Stimulated activated CD4-positive, alpha-beta T cell treated with anti-CD3 and anti-CD28 coated beads, TNF-alpha, amount 100 ng/mL, for 24 hours (primary cell): ENCODE measurements around the gene KRTAP12-2.

ENCODE experiments used
- DNase-seq, 3 experiments: peaks; one replicate each; pipeline ENCODE4 v3.0.0-alpha.2; 2020; ENCODE audit warnings: low read depth in 3 of 3

KRTAP12-2 gene

DNA sequence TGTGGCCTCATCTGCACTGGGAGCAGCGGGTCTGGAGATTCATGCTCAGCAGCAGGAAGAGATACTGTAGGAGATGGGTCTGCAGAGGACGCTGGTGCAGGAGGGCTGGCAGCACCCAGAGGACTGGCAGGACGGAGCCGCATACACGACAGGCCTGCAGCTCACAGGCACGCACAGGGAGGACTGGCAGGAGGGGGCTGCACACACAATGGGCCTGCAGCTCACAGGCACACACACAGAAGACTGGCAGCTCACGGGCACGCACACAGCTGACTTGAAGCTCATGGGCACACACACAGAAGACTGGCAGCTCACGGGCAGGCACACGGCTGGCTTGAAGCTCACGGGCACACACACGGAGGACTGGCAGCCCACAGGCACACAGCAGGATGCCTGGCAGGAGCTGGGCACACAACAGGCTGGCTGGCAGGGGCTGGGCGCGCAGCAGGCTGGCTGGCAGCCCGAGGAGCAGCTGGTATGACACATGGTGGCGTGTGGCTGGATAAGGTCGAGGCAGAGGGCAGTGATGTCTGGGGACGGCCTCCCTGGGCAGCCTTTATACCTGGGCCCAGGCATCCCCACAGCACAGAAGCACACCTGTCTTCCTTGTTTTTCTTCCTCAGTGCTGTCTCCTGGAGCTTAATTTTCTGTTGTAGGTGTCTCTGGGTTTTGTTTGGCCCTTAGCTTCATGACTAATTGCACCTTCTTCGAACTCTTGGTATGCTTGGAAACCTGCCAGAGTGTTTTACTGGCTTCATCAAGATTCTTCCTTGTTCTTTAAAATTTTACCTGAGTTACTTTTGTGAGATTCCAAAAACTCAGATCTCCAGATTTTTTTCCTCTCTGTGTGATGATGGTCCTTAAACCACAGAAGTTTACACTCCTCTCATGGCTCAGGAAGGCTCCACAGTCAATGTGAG is at the start of gene KRTAP12-2:
Gene KRTAP12-2, minus strand, starts transcription at position 527 of the 920 bp plus-strand sequence. Its CDS starts 41 bp downstream, at position 486.
- DNase-seq = no peak

DNA sequence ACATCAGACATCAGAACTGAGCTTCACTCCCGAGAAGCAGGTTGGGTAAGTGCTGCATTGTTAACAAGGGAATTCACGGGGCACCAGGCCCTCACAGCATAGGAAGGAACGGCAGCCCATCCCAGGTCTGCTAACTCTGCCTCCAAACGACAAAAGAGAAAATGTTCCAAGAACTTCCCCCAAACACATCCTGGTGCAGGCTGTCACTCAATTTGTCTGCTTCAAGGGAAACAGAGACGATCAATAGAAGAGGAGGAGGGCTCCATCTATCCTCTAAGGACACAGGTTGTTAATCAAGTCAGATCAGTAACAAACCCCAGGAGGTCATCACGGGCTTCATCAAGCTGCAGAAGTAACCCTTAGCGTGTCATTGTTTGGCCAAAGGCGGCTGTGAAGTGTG is 48.2 kb upstream of the KRTAP12-2 start:
- no peak for DNase-seq

DNA sequence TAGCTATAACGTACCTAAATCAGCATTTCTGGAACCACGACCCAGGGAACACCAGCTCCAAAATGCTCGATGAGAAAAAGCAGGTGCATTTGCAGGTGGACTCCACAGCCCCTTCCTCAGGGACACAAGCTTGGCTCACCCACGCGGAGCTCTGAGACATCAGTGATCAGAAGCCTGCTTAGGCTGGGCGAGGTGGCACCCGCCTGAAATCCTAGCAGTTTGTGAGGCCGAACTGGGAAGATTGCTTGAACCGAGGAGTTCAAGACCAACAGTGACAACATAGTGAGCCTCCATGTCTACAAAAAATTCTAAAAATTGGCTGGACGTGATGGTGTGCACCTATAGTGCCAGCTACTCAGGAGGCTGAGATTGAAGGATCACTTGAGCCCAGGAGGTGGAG is 47.1 kb upstream of the KRTAP12-2 start:
- no peak for DNase-seq

- no peak for DNase-seq
Measured at GRCh38 chr21:44713130-44713529, 46.4 kb upstream of the KRTAP12-2 start.

- no peak for DNase-seq
Measured at GRCh38 chr21:44712203-44713028, 45.7 kb upstream of the KRTAP12-2 start.

DNA sequence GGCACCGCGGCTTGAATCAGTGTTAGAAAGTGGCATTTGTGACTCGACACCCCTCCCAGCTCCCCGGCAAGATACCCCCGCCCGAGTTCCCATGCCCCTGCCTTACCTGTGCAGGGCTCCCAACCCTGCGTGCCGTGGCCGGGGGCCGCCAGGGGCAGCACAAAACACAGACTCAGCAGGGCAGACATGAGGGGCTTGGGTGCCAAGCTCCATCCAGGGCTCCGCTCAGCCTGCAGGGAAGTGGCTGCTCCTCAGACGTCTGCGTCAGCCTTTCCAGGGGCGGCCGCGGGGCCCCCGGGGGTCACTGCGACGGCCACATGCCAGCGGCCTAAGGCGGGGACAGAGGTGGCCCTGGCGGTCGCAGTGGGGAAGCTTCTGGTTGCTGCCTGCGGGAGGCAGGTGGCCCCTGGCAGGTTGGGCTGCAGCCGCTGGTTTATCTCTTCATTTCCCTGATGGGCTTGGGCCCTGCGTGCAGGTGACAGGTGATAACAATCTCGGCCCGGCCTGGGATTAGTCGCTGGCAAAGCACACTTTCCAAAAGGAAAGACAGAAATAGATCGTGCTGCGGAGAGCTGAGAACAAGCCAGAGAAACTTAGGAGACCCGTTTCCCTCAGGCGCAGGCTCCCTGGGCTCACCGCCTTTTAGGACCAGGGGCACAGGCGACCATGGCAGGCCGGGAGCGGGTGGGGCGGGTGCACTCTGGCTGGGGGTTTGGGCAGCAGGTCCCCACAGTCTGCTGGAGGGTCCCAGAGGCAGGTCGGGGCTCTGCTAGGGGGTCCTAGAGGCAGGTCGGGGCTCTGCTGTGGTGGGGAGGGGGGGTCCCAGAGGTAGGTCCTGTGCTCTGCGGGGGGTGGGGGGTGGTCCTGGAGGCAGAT is 44.8 kb upstream of the KRTAP12-2 start, which contains the start of gene TSPEAR:
Gene TSPEAR, minus strand, starts transcription at position 246 of the 876 bp plus-strand sequence. Its CDS starts 58 bp downstream, at position 188.
- DNase-seq = no peak

GRCh38 chr21:44710756-44711326 is 44.1 kb upstream of the KRTAP12-2 start:
- DNase-seq = no peak

DNA sequence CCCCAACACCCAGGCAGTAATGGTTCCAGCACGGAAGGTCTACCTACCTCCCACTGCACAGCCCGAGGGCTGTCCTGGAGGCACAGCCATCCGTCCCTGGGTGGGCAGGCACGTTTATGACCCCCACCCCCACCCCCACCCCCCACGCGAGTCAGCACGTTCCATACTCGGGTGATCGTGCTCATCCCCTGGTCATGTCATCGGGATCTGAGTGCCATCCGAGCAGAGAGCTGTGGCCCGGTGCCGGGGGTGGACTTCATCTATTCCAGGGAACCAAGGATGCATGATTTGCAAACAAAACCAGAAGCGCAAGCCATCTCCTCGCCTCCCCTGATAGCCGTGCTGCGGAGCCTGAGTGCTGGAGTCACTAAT is 43.6 kb upstream of the KRTAP12-2 start:
- no peak for DNase-seq

- DNase-seq = no peak
Measured at GRCh38 chr21:44709426-44710293, 42.9 kb upstream of the KRTAP12-2 start.

- no peak for DNase-seq
Measured at GRCh38 chr21:44708866-44709425, 42.2 kb upstream of the KRTAP12-2 start.

GRCh38 chr21:44708213-44708865 is 41.6 kb upstream of the KRTAP12-2 start:
- no peak for DNase-seq

DNA sequence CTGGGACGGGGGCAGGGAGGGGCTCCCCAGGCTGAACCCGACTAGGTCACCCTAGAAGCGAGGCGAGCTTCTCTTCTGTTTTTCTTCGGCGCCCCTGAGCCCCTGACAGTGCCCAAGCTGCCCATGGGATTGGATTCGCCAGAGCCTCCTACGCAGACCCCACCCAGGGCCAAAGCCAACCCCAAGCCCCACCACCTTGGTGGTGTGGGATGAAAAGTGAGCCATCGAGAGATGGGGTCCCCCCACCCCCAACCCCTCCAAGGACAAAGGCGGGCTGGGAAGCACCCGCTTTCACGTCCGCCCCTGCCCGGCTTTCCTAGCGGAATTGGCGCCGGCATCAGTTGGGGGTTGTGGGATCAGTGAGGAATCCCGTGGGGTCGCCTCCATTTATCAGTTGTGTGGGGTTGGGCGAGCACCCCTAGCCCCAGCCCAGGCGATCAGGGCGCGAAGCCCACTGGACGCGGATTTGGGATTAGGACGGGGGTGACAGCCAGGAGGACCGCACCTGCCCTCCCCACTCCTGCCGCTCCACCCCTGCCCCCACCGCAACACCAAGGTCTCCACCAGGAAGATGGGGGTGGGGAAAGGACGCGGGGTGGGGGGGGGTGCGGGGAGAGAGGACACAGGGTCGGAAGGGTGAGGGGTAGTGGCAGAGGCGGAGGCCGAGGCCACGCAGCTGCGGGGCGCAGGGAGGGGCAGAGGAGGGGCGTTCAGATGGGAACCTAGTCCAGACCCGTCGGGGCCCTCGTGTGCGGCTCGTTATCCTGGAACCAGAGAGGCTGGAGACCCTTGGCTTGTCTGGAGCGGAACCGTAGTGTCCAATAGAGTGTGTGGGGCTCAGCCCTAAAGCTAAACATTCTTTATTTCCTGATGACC is 40.2 kb upstream of the KRTAP12-2 start:
- no peak for DNase-seq

- no peak for DNase-seq
Measured at GRCh38 chr21:44706026-44706705, 39.4 kb upstream of the KRTAP12-2 start.

DNA sequence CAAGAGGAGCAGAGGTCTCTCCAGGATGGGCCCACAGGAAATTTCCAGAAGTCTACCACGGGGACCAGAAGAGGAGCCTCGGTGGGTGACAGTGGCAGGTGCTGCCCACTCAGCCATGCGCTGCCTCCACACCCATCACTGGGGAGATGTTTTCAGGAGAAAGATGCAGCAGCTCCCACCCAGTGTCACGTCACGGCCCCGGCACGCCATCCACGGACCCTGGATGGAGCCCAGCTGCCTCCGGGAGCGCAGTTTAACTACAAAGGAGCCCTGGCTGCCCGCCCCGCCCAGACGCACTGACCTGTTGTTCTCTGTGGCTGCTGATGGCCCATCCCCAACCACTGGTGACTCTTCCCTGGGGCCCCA is 37.9 kb upstream of the KRTAP12-2 start:
- no peak for DNase-seq

DNA sequence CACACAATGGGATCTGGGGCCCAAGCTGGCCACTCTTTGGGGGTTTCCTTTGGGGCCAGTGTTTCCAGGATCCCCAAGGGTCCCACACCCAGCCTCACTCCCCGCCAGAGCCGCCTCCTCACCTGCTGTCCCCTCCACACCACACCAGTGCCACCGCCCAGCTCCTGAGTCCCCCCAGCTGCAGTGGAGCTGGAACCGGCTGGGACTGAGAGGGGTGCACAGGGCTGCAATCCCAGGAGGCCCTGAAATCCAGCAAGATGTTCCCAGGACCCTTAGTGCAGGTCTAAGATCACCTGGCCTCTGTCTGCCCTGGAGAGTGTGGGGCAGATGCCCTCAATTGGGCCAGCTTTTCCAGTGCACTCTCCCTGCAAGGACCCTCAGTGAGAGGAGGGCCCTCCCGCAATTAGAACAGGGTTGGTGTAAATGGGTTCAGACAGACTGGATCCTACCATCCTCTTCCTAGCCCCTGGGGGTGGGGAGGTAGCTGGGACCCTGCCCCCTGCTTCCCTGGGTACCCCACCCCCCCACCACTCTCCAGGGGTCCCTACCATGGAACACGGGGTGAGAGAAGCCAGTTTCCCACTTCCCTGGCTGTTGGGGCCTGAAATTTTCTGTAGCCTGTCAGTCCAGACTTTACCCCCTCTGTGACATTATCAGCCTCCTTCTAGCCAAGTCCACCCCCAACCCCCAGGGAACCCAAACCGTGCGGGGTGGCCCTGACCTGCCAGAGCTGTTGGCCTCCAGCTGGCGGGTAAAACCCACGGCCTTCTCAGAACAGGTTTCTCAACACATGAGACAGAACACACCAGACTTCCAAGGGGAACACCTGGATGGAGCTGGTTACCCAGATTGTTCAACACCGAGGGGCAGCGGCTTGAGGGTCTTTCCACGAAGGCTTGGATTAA is 37.3 kb upstream of the KRTAP12-2 start:
- no peak for DNase-seq

DNA sequence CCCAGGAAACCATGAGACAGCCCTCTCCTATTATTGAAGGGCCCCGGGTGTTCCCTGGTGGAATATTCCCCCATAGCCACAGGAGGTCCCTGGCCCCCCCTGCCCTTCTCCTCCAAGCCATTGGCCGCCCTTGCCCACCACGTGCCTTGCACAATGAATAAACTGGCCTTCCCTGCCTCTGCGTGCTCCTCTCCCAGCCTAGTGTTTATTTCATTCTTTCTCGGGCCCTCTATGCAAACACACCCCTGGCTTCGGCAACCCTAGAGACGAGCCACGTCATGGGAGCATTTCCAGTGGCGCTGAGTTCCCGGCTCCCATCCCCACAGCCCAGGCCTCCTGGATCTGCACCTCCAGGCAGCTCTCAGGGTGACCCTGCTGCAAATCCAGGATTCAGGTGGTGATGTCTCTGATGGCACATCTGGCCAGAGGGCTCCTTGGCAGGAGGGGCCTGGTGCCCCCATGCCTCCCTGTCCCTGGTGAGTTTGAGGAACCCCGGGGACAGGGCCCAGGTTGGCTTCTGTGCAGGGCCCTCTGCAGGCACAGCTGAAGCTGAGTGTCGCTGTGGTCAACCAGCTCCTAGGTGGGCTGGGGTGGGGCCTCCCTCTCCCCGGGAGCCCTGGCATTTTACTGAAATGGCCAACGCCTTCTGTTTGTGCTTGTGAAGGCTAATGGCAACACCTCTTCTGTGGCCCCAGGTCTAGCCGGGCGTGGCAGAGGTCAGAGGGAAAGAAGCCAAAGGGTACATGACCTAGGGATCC is 36.4 kb upstream of the KRTAP12-2 start:
- no peak for DNase-seq
